Ovary (tissue), 9 donors: ENCODE measurements around the gene FAM13A. TPM values are rescaled to one million over a fixed set of nuclear protein-coding genes. Genes with fewer than 3 reads are reported as not detected.

Experiments
- DNase-seq, 5 donors: peaks; one replicate each; pipeline ENCODE4 v3.0.0-alpha.2; 2019 to 2020
- H3K27ac ChIP-seq, 2 donors: fragments of 200-600 bp; one replicate each; pipeline versions ENCODE4 v1.5.1 to v1.8.0; 2019 to 2022
- H3K27me3 ChIP-seq: fragments of 200-600 bp; one replicate; pipeline ENCODE4 v1.8.0; 2022
- H3K36me3 ChIP-seq: fragments of 200-600 bp; sonication (generic); one replicate; pipeline ENCODE4 v1.5.1; 2019
- H3K4me1 ChIP-seq: one replicate; pipeline ENCODE4 v1.8.1; 2013; ENCODE audit warnings: mild to moderate bottlenecking, moderate library complexity; ENCODE audit not compliant: insufficient read depth
- H3K4me3 ChIP-seq: fragments of 200-600 bp; sonication (generic); one replicate; pipeline ENCODE4 v1.5.1; 2017
- H3K9me3 ChIP-seq, 2 donors: fragments of 200-600 bp in 1 of 2; sonication (generic) in 1 of 2; one replicate each; pipeline versions ENCODE4 v1.5.1 to v1.8.1; 2013 to 2019; ENCODE audit warnings: mild to moderate bottlenecking in 1 of 2, moderate library complexity in 1 of 2
- CTCF ChIP-seq, 3 donors: fragments of 450-650 bp in 2 of 3; fragments of 200-600 bp in 1 of 3; IDR thresholded peaks; one replicate each; pipeline versions ENCODE4 v1.5.1 to v1.8.0; 2016 to 2022; ENCODE audit warnings: antibody characterized with exemption in 3 of 3, mild to moderate bottlenecking in 1 of 3
- EP300 ChIP-seq: sonication (generic); formaldehyde crosslinking; IDR thresholded peaks from one replicate; pipeline ENCODE4 v1.6.1; 2017; ENCODE audit warnings: antibody characterized with exemption
- POLR2A ChIP-seq: fragments of 450-650 bp; IDR thresholded peaks from one replicate; pipeline ENCODE4 v1.6.1; 2017; ENCODE audit warnings: antibody characterized with exemption, mild to moderate bottlenecking, moderate library complexity
- WGBS, 3 donors: extraction: QIAGEN DNeasy Blood & Tissue Kit in 1 of 3; methylation state at CpG; one replicate each; pipeline versions ENCODE4 v1.1.5 to v1.1.7; 2013 to 2017; 5-methylcytosine and 5-hydroxymethylcytosine counted together
- intact Hi-C, 4 donors: fragments of 100-400 bp; cut with DNase I; formaldehyde crosslinking; loops; one replicate each; pipeline versions ENCODE4 v1.11.0 to v1.15.1; 2022 to 2023
- polyA plus RNA-seq, 2 donors: library from polyadenylated mRNA; stranded (reverse); fragments of 200-250 nt in 1 of 2; fragments of 350-450 nt in 1 of 2; fragmentation: Illumina TruSeq in 1 of 2; extraction: RNeasy Lipid Tissue Mini Kit (QIAGEN cat#74804) in 1 of 2; gene quantifications; one replicate each; pipeline ENCODE4 v1.2.3, GENCODE V29; 2013 to 2014
- total RNA-seq, 7 donors: library from RNA; depleted of rRNA in 2 of 7; stranded (reverse); fragments of >200 nt in 2 of 7; fragmentation: NEBNext Ultra II Directional in 3 of 7; extraction: Animal tissue kit (Norgen Biotek cat#: 25700) in 3 of 7; gene quantifications; one replicate each; pipeline versions ENCODE4 v1.1.0 to v1.2.4, GENCODE V29; 2016 to 2023
- donor health status: DM: no; HTN: no; CAD: no; lungs with moderate emphysema.
- donor health status: DM: no; HTN: no; CAD: no.
- donor health status: Bipolar disorder and iron deficiency.
- donor health status: DM: yes; HTN: yes; CAD: no.
- donor health status: DM: no; HTN: no; CAD: no.
- donor health status: DM: yes; HTN: yes; CAD: no.

FAM13A gene
- total and polyA plus RNA-seq, 9 donors, result 16.7 to 51.8 (median 38.0) TPM

DNA sequence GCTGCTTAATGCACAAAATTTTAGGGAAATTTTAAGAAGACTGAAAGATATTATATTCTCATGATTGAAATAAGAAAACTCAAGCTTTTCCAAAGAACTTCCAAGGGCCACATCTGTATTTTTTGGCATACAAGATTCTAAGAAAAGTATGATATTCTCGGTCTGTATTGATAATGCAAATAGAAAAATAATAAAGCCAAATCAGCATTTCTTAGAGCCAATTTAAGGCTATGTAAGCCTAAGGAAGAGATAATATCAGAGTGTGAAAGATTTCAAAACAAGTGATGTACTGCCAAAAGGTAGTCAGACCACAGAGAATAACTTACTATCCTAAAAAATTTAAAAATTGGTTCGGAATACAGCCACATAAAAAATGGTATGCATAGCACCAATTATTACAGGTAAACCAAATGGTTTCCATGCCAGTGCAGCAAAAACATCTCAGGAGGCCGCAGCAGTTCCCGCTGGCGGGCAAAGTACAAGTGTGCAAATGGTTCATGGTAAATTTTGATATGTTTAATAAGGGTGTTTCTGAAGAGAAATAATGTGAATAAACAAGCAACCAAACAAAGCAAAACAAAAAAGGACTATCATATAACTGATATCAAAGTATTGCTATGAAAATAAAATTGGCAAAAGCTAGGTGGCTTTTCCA, 324.1 kb downstream of the FAM13A start:
- Histone ChIP-seq H3K27ac (no peak overlapping the region), H3K27me3 (no peaks in the 10 kb centered on the region), H3K36me3 (no peaks in the 10 kb centered on the region), H3K4me3 (no peak overlapping the region), H3K4me1 (peaks cover 12% of the 10 kb centered on the region), H3K9me3 (no peaks in the 10 kb centered on the region)
- TF ChIP-seq EP300, result no peak
- no peak for TF ChIP-seq POLR2A
- TF ChIP-seq CTCF (IDR thresholded peaks at IDR 0.05), result no peak
- intact Hi-C loops, result no loop called here
- WGBS, 3 donors, result 75 to 89% (median 77%) methylated on average over 5 of the region's 5 CpGs
- DNase-seq, result no peak

DNA sequence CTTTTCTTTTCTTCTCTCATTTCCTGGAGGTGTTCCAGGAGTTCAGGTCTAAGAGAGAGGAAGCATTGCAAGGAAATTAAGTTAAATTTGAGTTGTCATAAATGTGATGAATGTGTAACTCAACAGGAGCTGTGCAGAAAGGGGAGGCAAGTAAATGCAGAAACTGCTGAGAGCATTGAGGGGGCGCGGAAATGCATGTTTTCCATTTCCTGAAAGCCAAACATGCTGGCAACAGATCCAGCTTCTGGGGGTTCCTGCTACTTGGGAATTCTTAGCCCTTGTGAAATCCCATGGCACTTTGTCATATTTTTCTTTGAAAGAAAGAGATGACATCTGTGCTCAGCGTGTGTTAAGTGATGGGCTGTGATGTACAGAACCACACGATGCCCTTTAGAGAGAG, 325.6 kb downstream of the FAM13A start:
- TF ChIP-seq POLR2A (no peak), EP300 (no peak), CTCF (IDR thresholded peaks at IDR 0.05) (no peak)
- Histone ChIP-seq H3K27ac (no peak overlapping the region), H3K9me3 (no peaks in the 10 kb centered on the region), H3K36me3 (no peaks in the 10 kb centered on the region), H3K4me3 (no peak overlapping the region), H3K4me1 (peaks cover 6% of the 10 kb centered on the region), H3K27me3 (no peaks in the 10 kb centered on the region)
- no peak for DNase-seq
- intact Hi-C loops, result no loop called here
- WGBS, 3 donors, result 90 to 96% (median 92%) methylated on average over 4 of the region's 4 CpGs

DNA sequence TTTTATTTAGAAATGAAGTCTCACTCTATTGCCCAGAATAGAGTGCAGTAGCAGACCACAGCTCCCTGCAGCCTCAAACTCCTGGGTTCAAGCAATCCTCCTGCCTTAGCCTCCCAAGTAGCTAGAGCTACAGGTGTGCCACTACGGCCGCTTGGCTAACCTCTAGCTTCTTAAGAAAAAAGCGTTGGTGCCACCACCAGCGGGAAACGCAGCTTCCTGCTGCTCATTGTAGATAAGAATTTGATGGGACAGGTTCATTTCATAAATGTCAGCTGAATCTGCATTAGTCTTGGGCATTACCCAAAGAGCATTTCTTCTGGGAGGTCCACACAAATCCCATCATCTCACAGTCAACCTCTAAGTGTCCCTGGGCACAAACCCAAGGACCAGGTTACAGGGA, 326.2 kb downstream of the FAM13A start:
- H3K4me3 ChIP-seq, result no peak overlapping the region
- intact Hi-C loops, result no loop called here
- H3K9me3 ChIP-seq, result no peaks in the 10 kb centered on the region
- H3K4me1 ChIP-seq, result peaks cover 4% of the 10 kb centered on the region
- H3K27me3 ChIP-seq, result no peaks in the 10 kb centered on the region
- H3K36me3 ChIP-seq, result no peaks in the 10 kb centered on the region
- WGBS, 3 donors, result 93 to 97% (median 97%) methylated on average over 5 of the region's 5 CpGs
- no peak overlapping the region for H3K27ac ChIP-seq
- TF ChIP-seq EP300, result no peak
- no peak for TF ChIP-seq CTCF (IDR thresholded peaks at IDR 0.05)
- no peak for TF ChIP-seq POLR2A
- no peak for DNase-seq

- Histone ChIP-seq H3K9me3 (no peaks in the 10 kb centered on the region), H3K27me3 (no peaks in the 10 kb centered on the region), H3K27ac (no peak overlapping the region), H3K36me3 (no peaks in the 10 kb centered on the region), H3K4me1 (no peaks in the 10 kb centered on the region), H3K4me3 (no peak overlapping the region)
- intact Hi-C loops, result no loop called here
- no peak for TF ChIP-seq POLR2A
- no peak for TF ChIP-seq CTCF (IDR thresholded peaks at IDR 0.05)
- no peak for TF ChIP-seq EP300
- WGBS, 3 donors, result 88 to 93% (median 91%) methylated on average over 6 of the region's 6 CpGs
- DNase-seq, result no peak
Measured at GRCh38 chr4:88729146-88729760, 327.7 kb downstream of the FAM13A start.
